Gastroesophageal sphincter (tissue), 3 donors: Measurements from ENCODE around the gene FADS6.

Experiments
- CTCF ChIP-seq, 4 experiments: fragments of 200-600 bp in 2 of 4; fragments of 450-650 bp in 2 of 4; sonication (generic) in 1 of 4; IDR thresholded peaks; one replicate each; pipeline ENCODE4 v1.5.1; 2017 to 2019; ENCODE audit warnings: antibody characterized with exemption in 4 of 4, mild to moderate bottlenecking in 2 of 4, moderate library complexity in 2 of 4
- EP300 ChIP-seq: sonication (generic); formaldehyde crosslinking; IDR thresholded peaks from one replicate; pipeline ENCODE4 v1.6.1; 2017; ENCODE audit warnings: antibody characterized with exemption, mild to moderate bottlenecking
- POLR2A ChIP-seq, 2 donors: fragments of 450-650 bp; IDR thresholded peaks; one replicate each; pipeline ENCODE4 v1.6.1; 2017; ENCODE audit warnings: antibody characterized with exemption in 2 of 2, mild to moderate bottlenecking in 2 of 2, moderate library complexity in 1 of 2
- POLR2AphosphoS5 ChIP-seq: sonication (generic); formaldehyde crosslinking; IDR thresholded peaks from one replicate; pipeline ENCODE4 v1.6.1; 2017; ENCODE audit warnings: antibody characterized with exemption

- no peak for TF ChIP-seq CTCF (IDR thresholded peaks at IDR 0.05)
- TF ChIP-seq POLR2AphosphoS5, result no peak
- TF ChIP-seq POLR2A (IDR thresholded peaks at IDR 0.05), result no peak
- no peak for TF ChIP-seq EP300
Measured at GRCh38 chr17:74879308-74879707, 14.1 kb downstream of the FADS6 start.
